GM19043 (cell line): ENCODE results near the gene ZNF772.
A peak's percentile ranks its signal among the peaks of the same experiment; 100 is the strongest.
"Not testable (repeated sequence)": the region's sequence is repeated elsewhere in the genome, so short reads cannot be mapped to it uniquely, and the experiment has no call there.

Experiments
- ATAC-seq: cut with Tn5 transposase; IDR thresholded peaks from one replicate; pipeline ENCODE4 v1.9.1; 2021; ENCODE audit warnings: low read depth; ENCODE audit not compliant: unreplicated experiment

ZNF772 gene

GRCh38 chr19:57477191-57478008, at the start of gene ZNF772:
Gene ZNF772, minus strand, starts transcription at chr19:57477566. Its CDS starts 257 bp downstream, at chr19:57477309.
- peak; percentile 93 for ATAC-seq

GRCh38 chr19:57518021-57518420, 40.7 kb upstream of the ZNF772 start:
- not testable (repeated sequence) for ATAC-seq

- no peak for ATAC-seq
These were observed 37.9 kb upstream of the ZNF772 start for GRCh38 chr19:57515255-57515654.

DNA sequence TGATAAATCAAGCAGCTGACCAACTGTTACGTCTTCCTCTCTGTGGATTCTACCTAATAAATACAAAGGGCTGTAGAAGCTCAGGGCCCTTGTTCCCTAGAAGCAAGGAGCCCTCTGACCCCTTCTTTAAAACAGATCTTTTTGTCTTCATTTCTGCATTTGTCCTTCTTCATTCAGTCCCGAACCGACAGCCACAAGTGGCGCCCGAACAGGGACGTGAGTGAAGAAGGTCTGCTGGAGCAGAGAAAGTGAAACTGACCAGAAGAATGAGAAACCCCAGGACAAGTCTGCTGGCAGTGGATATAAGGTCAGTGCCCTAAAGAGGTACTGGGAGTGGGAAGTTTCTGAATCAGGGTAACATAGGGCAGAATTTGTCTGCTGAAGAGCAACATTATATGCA, 35.5 kb upstream of the ZNF772 start:
- no peak for ATAC-seq

DNA sequence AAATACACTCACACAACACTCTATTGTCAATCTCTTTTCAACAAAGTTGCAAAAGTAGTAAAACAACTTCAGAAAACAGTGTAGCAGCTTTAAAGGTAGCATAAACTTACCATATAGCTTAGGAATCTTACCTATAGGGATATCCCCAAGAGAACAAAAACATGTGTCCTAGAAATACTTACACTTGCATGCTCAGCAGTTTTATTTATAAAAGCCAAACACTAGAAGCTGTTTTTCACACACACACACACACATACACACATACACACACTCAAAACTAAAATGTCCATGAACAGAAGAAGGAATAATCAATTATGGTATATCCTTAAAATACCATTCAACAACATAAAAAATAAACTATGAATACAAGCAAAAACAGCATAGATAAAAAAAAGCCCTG, 34.1 kb upstream of the ZNF772 start:
- ATAC-seq, result no peak

DNA sequence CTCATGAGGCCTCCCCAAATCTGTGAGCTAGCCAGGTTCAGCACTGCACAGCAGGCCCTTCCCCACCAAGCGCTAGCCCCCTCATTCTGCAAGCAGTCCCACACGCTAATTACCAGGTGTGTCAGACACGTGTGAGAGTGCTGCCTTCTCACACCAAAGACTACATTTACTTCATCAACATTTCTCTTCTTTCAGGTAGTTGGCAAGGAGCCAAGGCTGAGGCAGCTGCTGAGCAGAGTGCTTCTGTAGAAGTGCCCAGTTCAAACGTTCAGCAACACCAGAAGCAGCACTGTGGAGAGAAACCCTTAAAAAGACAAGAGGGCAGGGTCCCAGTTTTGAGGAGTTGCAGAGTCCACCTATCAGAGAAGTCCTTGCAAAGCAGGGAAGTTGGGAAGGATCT, 28.8 kb upstream of the ZNF772 start:
- ATAC-seq, result no peak

DNA sequence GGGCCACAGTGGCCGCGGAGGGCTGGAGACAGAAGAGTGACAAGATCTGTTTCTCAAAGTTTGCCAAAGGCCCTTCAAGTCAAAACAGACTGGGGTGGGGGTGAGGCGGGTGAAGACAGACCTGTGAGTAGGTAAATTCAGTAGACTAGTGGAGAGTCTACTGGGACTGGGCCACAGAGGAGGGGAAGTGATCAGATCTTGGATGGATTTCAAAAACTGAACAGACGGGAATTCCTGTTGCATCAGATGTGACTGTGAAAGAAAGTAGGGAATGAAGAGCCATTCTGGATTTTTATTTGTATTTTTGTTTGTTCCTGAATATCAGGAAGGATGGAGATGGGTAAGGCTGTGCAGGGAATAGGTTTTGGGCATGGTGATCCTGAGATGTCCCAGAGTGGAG, 23.0 kb upstream of the ZNF772 start:
- ATAC-seq, result not testable (repeated sequence)

DNA sequence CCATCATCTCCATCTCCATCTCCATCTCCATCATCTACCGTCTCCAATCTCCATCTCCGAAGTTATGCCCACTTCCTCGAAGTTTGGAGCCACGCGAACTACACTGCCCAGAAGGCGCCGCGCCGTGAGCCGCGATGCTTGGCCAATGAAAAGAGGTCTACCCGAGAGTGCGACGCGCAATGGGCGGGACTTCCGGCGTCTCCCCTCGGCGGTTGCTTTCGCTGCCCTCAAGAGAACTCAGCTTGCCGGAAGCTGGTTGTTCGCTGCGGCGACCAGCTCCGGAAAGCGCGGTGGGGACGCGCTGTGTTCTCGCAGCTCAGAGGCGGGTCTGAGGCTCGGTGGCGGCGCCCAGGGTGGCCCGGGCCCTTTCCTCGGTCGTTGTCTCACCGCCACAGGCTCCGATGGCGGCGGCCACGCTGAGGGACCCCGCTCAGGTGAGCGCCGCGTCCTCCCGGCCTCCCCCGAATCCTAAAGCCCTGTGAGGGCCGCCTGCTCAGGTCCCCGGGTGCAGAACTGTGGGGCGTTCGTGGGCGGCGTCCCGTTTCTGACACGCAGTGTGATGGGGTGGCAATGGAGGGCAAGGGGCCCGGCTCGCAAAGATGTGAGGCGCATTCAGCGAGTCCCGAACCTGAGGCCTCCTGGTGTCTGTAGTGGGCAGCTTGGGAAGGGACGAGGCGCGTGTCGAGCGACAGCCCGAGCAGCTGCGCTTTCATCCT, 22.5 kb upstream of the ZNF772 start, which contains the start of gene ZNF773:
Gene ZNF773, plus strand, starts transcription at position 259 of the 716 bp plus-strand sequence. Its CDS starts 143 bp downstream, at position 402.
- peak; percentile 99 for ATAC-seq

GRCh38 chr19:57499332-57499679, 21.9 kb upstream of the ZNF772 start:
- ATAC-seq, result not testable (repeated sequence)

- not testable (repeated sequence) for ATAC-seq
These were observed 10.9 kb upstream of the ZNF772 start for GRCh38 chr19:57488299-57488644.

- ATAC-seq, result peak; percentile 95
These were observed 10.3 kb upstream of the ZNF772 start, which contains the start of gene ZNF419 for GRCh38 chr19:57487477-57488298. Gene ZNF419, plus strand, starts transcription at chr19:57487750. Its CDS starts 201 bp downstream, at chr19:57487951.

DNA sequence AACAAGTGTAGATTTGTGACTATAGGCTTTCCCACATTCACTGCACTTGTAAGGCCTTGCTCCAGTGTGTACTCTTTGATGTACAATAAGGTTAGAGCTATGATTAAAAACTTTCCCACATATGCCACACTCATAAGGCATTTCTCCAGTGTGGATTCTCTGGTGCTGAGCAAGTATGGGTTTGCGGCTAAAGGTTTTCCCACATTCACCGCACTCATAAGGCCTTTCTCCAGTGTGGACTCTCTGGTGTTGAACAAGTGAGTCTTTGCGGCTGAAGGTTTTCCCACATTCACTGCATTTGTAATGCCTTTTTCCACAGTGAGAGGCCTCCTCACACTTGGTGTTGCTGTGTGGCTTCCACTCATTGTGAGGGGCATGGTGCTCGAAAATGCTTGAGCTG, 3.7 kb downstream of the ZNF772 start:
- ATAC-seq, result no peak

- ATAC-seq, result no peak
These were observed 10.9 kb downstream of the ZNF772 start for GRCh38 chr19:57466489-57466888.

GRCh38 chr19:57465680-57466381, 11.5 kb downstream of the ZNF772 start:
- no peak for ATAC-seq

GRCh38 chr19:57452307-57452706, 25.1 kb downstream of the ZNF772 start:
- no peak for ATAC-seq

DNA sequence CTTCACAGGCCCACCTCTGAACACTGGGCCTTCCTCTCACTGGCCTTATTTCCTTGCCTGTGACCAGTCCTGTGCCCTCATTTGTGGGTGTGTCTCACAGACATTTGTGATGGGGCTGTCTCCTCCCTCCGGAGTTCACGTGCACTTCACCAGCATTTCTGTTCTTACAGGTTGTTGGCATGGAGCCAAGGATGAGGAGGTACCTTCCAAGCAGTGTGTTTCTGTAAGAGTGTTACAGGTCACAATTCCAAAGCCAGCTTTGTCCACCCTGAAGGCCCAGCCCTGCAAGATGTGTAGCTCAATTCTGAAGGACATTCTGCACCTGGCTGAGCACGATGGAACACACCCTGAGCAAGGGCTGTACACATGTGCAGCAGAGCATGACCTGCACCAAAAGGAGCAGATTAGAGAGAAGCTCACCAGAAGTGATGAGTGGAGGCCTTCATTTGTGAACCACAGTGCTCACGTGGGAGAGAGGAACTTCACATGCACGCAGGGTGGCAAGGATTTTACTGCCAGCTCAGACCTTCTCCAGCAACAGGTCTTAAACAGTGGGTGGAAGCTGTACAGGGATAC, 34.2 kb downstream of the ZNF772 start:
- no peak for ATAC-seq

GRCh38 chr19:57441979-57442752, 35.2 kb downstream of the ZNF772 start:
- no peak for ATAC-seq

GRCh38 chr19:57438925-57439324, 38.4 kb downstream of the ZNF772 start:
- ATAC-seq, result no peak

DNA sequence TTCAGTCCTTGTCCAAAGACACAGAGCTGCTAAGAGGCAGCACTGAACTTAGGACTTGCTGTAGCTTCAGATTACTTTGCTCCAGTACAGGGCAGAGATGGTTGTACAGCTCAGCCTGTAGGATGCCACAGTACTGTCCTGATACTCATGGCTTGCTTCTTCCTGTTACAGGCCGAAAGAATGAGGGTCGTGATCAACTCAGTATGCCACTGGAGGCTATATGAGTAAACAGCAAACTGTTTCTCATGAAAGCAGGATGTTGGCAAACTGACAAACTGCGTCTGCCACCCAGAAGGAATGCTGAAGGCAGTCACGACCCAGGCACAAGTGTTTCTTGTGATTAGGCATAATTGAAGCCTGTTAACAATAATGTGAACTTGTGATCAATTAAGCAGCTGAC, 39.4 kb downstream of the ZNF772 start:
- ATAC-seq, result no peak
